H1 (cell line): ENCODE data around the gene UBE3B. TPM values are rescaled to one million over a fixed set of nuclear protein-coding genes. Genes with fewer than 3 reads are reported as not detected.

ENCODE experiments used
- CTCF ChIA-PET: fragments of 300-600 bp; sonication (Branson Sonifier 250); formaldehyde crosslinking; loops from one replicate; lab custom pipeline; 2021; ENCODE audit not compliant: partially characterized antibody; lab: Charles Lee
- POLR2A ChIA-PET: fragments of 300-600 bp; sonication (Branson Sonifier 250); formaldehyde crosslinking; loops from one replicate; lab custom pipeline; 2021; ENCODE audit warnings: inconsistent platforms; ENCODE audit not compliant: partially characterized antibody; lab: Charles Lee
- DNase-seq, 2 experiments: peaks; one replicate each; pipeline versions ENCODE4 v3.0.0 to v3.0.0-alpha.2; 2010 to 2022; ENCODE audit warnings: low spot score in 2 of 2, low read depth in 1 of 2, mixed read lengths in 1 of 2
- FAIRE-seq: peaks from 2 replicates; lab custom pipeline; 2011; peaks lifted over from hg19 to GRCh38; lab: Jason Lieb, UNC
- H2AFZ ChIP-seq: 2 replicates; pipeline ENCODE4 v1.8.1; 2012; ENCODE audit warnings: low read length, inconsistent platforms
- H2AK5ac ChIP-seq: 2 replicates; pipeline ENCODE4 v1.6.1; 2013; ENCODE audit warnings: low read depth, low read length
- H2BK120ac ChIP-seq: replicated peaks from 2 replicates; pipeline ENCODE3; 2013; ENCODE audit warnings: low read depth, low read length, inconsistent platforms
- H2BK12ac ChIP-seq: 2 replicates; pipeline ENCODE4 v1.6.1; 2013; ENCODE audit warnings: low read depth, low read length
- H2BK15ac ChIP-seq: 2 replicates; pipeline ENCODE4 v1.6.1; 2013; ENCODE audit warnings: low read length
- H2BK20ac ChIP-seq: 2 replicates; pipeline ENCODE4 v1.6.1; 2013; ENCODE audit warnings: low read length
- H2BK5ac ChIP-seq: 2 replicates; pipeline ENCODE4 v1.6.1; 2013; ENCODE audit warnings: low read depth, low read length
- H3K14ac ChIP-seq: 2 replicates; pipeline ENCODE4 v1.6.1; 2013; ENCODE audit warnings: inconsistent platforms; ENCODE audit not compliant: insufficient read length
- H3K18ac ChIP-seq: 2 replicates; pipeline ENCODE4 v1.6.1; 2013; ENCODE audit warnings: low read length; ENCODE audit errors: extremely low read depth
- H3K23ac ChIP-seq: 2 replicates; pipeline ENCODE4 v1.6.1; 2013; ENCODE audit warnings: inconsistent platforms; ENCODE audit not compliant: insufficient read length
- H3K23me2 ChIP-seq: 2 replicates; pipeline ENCODE4 v1.6.1; 2013; ENCODE audit warnings: low read depth, low read length
- H3K27ac ChIP-seq: 2 replicates; pipeline ENCODE4 v1.6.1; 2011; ENCODE audit warnings: low read depth, low read length, inconsistent platforms
- H3K27me3 ChIP-seq, 4 experiments: replicated peaks in 1 of 4; 1 replicate in 1 of 4; 2 replicates in 3 of 4; pipeline versions ENCODE4 v1.6.1 to v1.8.1; 2011 to 2013; ENCODE audit warnings: low read length in 3 of 4, mild to moderate bottlenecking in 3 of 4, inconsistent platforms in 2 of 4, mixed read lengths in 2 of 4, moderate library complexity in 1 of 4; ENCODE audit not compliant: control insufficient read depth in 3 of 4, insufficient read depth in 3 of 4; ENCODE audit errors: extremely low read depth in 1 of 4
- H3K36me3 ChIP-seq, 4 experiments: 2 replicates each; pipeline versions ENCODE4 v1.6.1 to v1.8.1; 2011 to 2013; ENCODE audit warnings: mild to moderate bottlenecking in 4 of 4, low read length in 3 of 4, moderate library complexity in 2 of 4, control low read depth in 1 of 4, inconsistent platforms in 1 of 4; ENCODE audit not compliant: insufficient read depth in 4 of 4, control insufficient read depth in 2 of 4
- H3K4ac ChIP-seq: replicated peaks from 2 replicates; pipeline ENCODE3; 2013; ENCODE audit warnings: low read length, low read depth, mixed read lengths, inconsistent platforms; ENCODE audit not compliant: insufficient read length
- H3K4me1 ChIP-seq, 4 experiments: replicated peaks in 1 of 4; 1 replicate in 1 of 4; 2 replicates in 3 of 4; pipeline versions ENCODE4 v1.6.1 to v1.8.1; 2011 to 2013; ENCODE audit warnings: low read length in 3 of 4, inconsistent platforms in 2 of 4, mixed read lengths in 1 of 4; ENCODE audit not compliant: insufficient read depth in 4 of 4, control insufficient read depth in 3 of 4
- H3K4me2 ChIP-seq, 2 experiments: 2 replicates each; pipeline versions ENCODE4 v1.6.1 to v1.8.1; 2011 to 2013; ENCODE audit warnings: low read depth in 2 of 2, low read length in 2 of 2, control low read depth in 1 of 2, inconsistent platforms in 1 of 2, mild to moderate bottlenecking in 1 of 2; ENCODE audit not compliant: insufficient read depth in 1 of 2
- H3K4me3 ChIP-seq, 4 experiments: fragments of 200-600, 300-600 bp in 1 of 4; sonication (generic), shearing (Covaris generic), sonication (Bioruptor Twin) in 1 of 4; 2 replicates each; pipeline versions ENCODE4 v1.5.1 to v1.8.1; 2011 to 2016; ENCODE audit warnings: low read length in 4 of 4, low read depth in 3 of 4, control low read depth in 2 of 4, inconsistent platforms in 2 of 4, mild to moderate bottlenecking in 2 of 4, mixed read lengths in 1 of 4, moderate library complexity in 1 of 4; ENCODE audit not compliant: insufficient read depth in 2 of 4; ENCODE audit errors: extremely low read depth in 1 of 4
- H3K56ac ChIP-seq: replicated peaks from 2 replicates; pipeline ENCODE3; 2013; ENCODE audit warnings: low read depth, mild to moderate bottlenecking, mixed read lengths, low read length, inconsistent platforms; ENCODE audit not compliant: insufficient read length
- H3K79me1 ChIP-seq: 2 replicates; pipeline ENCODE4 v1.6.1; 2013; ENCODE audit warnings: low read depth, low read length, control low read depth
- H3K79me2 ChIP-seq, 2 experiments: 2 replicates each; pipeline versions ENCODE4 v1.6.1 to v1.8.1; 2012 to 2013; ENCODE audit warnings: low read length in 2 of 2, mild to moderate bottlenecking in 2 of 2, inconsistent platforms in 1 of 2; ENCODE audit not compliant: insufficient read depth in 2 of 2, control insufficient read depth in 1 of 2
- H3K9ac ChIP-seq, 4 experiments: replicated peaks in 1 of 4; 1 replicate in 1 of 4; 2 replicates in 3 of 4; pipeline versions ENCODE4 v1.6.1 to v1.8.1; 2011 to 2013; ENCODE audit warnings: low read depth in 3 of 4, low read length in 3 of 4, control low read depth in 2 of 4, mild to moderate bottlenecking in 2 of 4, moderate library complexity in 2 of 4, inconsistent platforms in 1 of 4; ENCODE audit errors: extremely low read depth in 1 of 4
- H3K9me3 ChIP-seq, 2 experiments: 2 replicates each; pipeline versions ENCODE4 v1.6.1 to v1.8.1; 2012 to 2013; ENCODE audit warnings: mild to moderate bottlenecking in 2 of 2, moderate library complexity in 2 of 2, control low read depth in 1 of 2, inconsistent platforms in 1 of 2, low read depth in 1 of 2, low read length in 1 of 2, mixed read lengths in 1 of 2; ENCODE audit not compliant: insufficient read depth in 2 of 2
- H4K20me1 ChIP-seq, 2 experiments: replicated peaks in 1 of 2; 2 replicates each; pipeline versions ENCODE3 to v1.8.1; 2011 to 2013; ENCODE audit warnings: inconsistent platforms in 2 of 2, low read length in 2 of 2, mild to moderate bottlenecking in 1 of 2; ENCODE audit not compliant: insufficient read depth in 2 of 2, control insufficient read depth in 1 of 2
- H4K5ac ChIP-seq: 2 replicates; pipeline ENCODE4 v1.6.1; 2013; ENCODE audit warnings: low read length, low read depth, mixed read lengths, inconsistent platforms; ENCODE audit not compliant: insufficient read length
- H4K8ac ChIP-seq: 2 replicates; pipeline ENCODE4 v1.8.0; 2013; ENCODE audit warnings: mild to moderate bottlenecking, moderate library complexity, low read length, inconsistent platforms; ENCODE audit not compliant: insufficient read depth; ENCODE audit errors: extremely low read depth
- H4K91ac ChIP-seq: replicated peaks from 2 replicates; pipeline ENCODE3; 2013; ENCODE audit warnings: low read length, mixed read lengths, inconsistent platforms; ENCODE audit not compliant: insufficient read length
- FOSL1 ChIP-seq: IDR thresholded peaks from 2 replicates; pipeline ENCODE4 v1.6.1; 2011; ENCODE audit warnings: mild to moderate bottlenecking, low read depth, low read length, moderate library complexity; ENCODE audit not compliant: insufficient read depth
- RXRA ChIP-seq: IDR thresholded peaks from 2 replicates; pipeline ENCODE4 v1.6.1; 2011; ENCODE audit warnings: low read depth, mild to moderate bottlenecking, low read length, moderate library complexity; ENCODE audit not compliant: insufficient read depth
- SAP30 ChIP-seq: fragments of 300-600 bp; sonication (generic); IDR thresholded peaks from 2 replicates; pipeline ENCODE4 v1.7.1; 2012; ENCODE audit warnings: low read length, moderate library complexity, mild to moderate bottlenecking, inconsistent platforms; ENCODE audit not compliant: insufficient read depth, insufficient replicate concordance
- TBP ChIP-seq: IDR thresholded peaks from 2 replicates; pipeline ENCODE4 v1.6.1; 2011; ENCODE audit warnings: low read depth, low read length, improper control_type of control experiment
- WGBS, 2 experiments: shearing (Covaris generic) in 1 of 2; methylation state at CpG; one replicate each; pipeline versions ENCODE4 v1.1.6 to v1.1.7; 2013 to 2015; ENCODE audit warnings: low lambda C conversion rate in 2 of 2, mixed read lengths in 2 of 2, inconsistent platforms in 1 of 2, low coverage in 1 of 2, missing lambda C conversion rate in 1 of 2; ENCODE audit not compliant: insufficient replicate concordance in 2 of 2, insufficient coverage in 1 of 2, insufficient read length in 1 of 2; ENCODE audit errors: extremely low coverage in 1 of 2, missing lambda C conversion rate in 1 of 2; 5-methylcytosine and 5-hydroxymethylcytosine counted together
- polyA plus RNA-seq, 7 experiments: library from polyadenylated mRNA; depleted of rRNA in 3 of 7; stranded (reverse) in 5 of 7; unstranded in 2 of 7; fragments of >200 nt in 5 of 7; fragments of 200-250 nt in 2 of 7; gene quantifications; 1 replicate in 5 of 7; 2 replicates in 1 of 7; 4 replicates in 1 of 7; pipeline versions ENCODE4 v1.2.1 to v1.2.3, GENCODE V29; 2011 to 2013; ENCODE audit warnings: missing spikeins in 2 of 7, mixed read lengths in 2 of 7
- total RNA-seq: library from RNA; stranded (reverse); fragmentation: NEBNext Ultra II Directional; extraction: Animal tissue kit (Norgen Biotek cat#: 25700); gene quantifications from 2 replicates; pipeline ENCODE4 v1.2.1, GENCODE V29; 2021

Gene UBE3B
- total and polyA plus RNA-seq, 2 of the 8 experiments (the other 6 are each of a cell fraction or from before 2014, with no cell fraction given), result 14.0 to 21.1 TPM

DNA sequence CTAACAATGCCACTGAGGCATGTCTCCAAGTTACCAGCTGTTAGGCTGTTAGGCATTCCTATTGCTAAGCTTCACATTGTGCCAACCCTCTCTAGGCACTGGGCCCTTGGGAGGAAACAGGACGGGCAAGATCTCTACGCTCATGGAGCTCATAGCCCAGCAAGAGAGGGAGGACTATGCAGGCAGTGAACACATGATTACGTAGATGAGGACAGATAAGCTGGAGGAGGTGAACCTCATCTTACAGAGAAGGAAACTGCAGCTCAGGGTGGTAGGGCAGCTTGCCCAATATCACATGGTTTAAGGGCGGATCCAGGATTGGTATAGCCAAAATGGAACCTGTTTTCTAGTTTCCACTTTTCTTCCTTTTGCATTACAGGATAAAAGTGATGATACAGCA is 7.8 kb downstream of the UBE3B start:
- Histone ChIP-seq H3K27ac (no peak overlapping the region), H2BK12ac (no peak overlapping the region), H2AFZ (no peak overlapping the region), H3K9me3 (no peaks in the 10 kb centered on the region), H3K27me3 (no peaks in the 10 kb centered on the region), H2BK15ac (no peak overlapping the region), H4K91ac (no peak overlapping the region), H3K23me2 (no peaks in the 10 kb centered on the region), H4K5ac (no peak overlapping the region), H3K36me3 (peaks cover 9 to 61% (median 43%) of the 10 kb centered on the region in 4 experiments), H2BK20ac (no peak overlapping the region), H3K4me2 (no peak overlapping the region), H3K9ac (no peak overlapping the region), H4K20me1 (peaks cover 2 to 4% of the 10 kb centered on the region in 2 experiments), H3K4ac (no peak overlapping the region), H3K18ac (no peak overlapping the region), H3K23ac (no peak overlapping the region), H4K8ac (no peak overlapping the region), H3K56ac (no peak overlapping the region), H3K79me2 (no peaks in the 10 kb centered on the region), H2BK120ac (no peak overlapping the region), H3K4me1 (no peaks in the 10 kb centered on the region), H3K4me3 (no peak overlapping the region), H3K79me1 (no peaks in the 10 kb centered on the region), H3K14ac (no peak overlapping the region), H2BK5ac (no peak overlapping the region), H2AK5ac (no peak overlapping the region)
- WGBS, 2 experiments, result 83% methylated on average over 4 of the region's 4 CpGs; no CpG with 5 or more reads in 1 of the 2 experiments
- DNase-seq (no peak), FAIRE-seq (no peak)
- ChIA-PET POLR2A (interaction anchor here (0.9 to 1.4 kb wide), 2 partner anchors 8 to 16 kb away, joined by 3 read pairs; partner anchors contain the start of genes KCTD10 and UBE3B), CTCF (interaction anchor here (0.6 to 1.8 kb wide), 5 partner anchors 19 to 112 kb away, joined by 3 to 7 read pairs (median 3); no protein-coding TSS in a partner anchor)
- TF ChIP-seq SAP30 (no peak), RXRA (no peak), FOSL1 (no peak), TBP (no peak)
